Breast epithelium (tissue), 3 donors: ENCODE data around the gene ACAT1.

ENCODE experiments used
- POLR2A ChIP-seq: fragments of 450-650 bp; IDR thresholded peaks from one replicate; pipeline ENCODE4 v1.6.1; 2016; ENCODE audit warnings: antibody characterized with exemption, mild to moderate bottlenecking, moderate library complexity
- POLR2AphosphoS5 ChIP-seq, 3 donors: sonication (generic); formaldehyde crosslinking; IDR thresholded peaks; one replicate each; pipeline ENCODE4 v1.6.1; 2017; ENCODE audit warnings: antibody characterized with exemption in 3 of 3

DNA sequence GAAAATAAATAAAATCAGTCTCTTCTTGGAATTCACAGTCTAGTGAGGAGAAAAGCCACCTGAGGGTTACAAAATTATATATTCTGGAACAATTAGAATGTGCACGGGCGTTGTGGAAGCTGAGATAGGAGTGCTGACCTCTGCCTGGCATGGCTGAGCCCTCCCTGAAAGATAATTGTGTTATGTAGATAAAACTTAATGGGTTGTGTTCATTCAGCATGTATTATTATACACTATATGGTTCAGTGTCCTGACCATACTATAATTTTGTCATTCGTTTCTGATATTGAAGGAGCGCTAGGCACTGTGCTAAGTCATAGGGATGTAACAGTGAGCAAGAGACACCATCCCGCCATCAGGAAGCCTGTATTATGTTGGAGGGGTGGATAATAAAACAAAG is 3.7 kb downstream of the ACAT1 start:
- no peak for TF ChIP-seq POLR2AphosphoS5 (IDR thresholded peaks at IDR 0.05)
- no peak for TF ChIP-seq POLR2A
